GM19025 (cell line): ENCODE results near the gene CAMKMT.

Experiments
- ATAC-seq: cut with Tn5 transposase; IDR thresholded peaks from one replicate; pipeline ENCODE4 v1.9.1; 2021; ENCODE audit warnings: mild to moderate bottlenecking, low read depth, moderate library complexity; ENCODE audit not compliant: unreplicated experiment

The CAMKMT gene

GRCh38 chr2:44785433-44785832 is 423.7 kb downstream of the CAMKMT start:
- ATAC-seq, result no peak

GRCh38 chr2:44786045-44786816 is 424.5 kb downstream of the CAMKMT start:
- no peak for ATAC-seq

DNA sequence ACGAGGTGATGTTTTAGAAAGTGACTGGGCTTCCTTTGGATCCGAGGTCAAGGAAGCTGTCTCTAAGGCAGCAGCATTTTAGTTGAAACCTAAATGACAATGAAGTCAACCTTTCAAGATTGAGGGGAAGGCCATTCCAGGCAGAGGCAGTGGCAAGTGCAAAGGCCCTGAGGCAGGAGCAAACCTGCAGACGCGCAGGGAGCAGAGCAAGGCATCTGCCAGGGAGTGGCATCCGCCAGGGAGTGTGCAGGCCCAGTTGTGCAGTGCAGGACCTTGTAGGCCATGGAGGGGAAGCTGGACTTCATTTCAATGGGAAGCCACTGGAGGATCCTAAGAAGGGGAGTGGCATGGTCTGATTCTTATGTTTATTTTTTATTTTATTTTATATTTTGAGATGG is 425.1 kb downstream of the CAMKMT start:
- no peak for ATAC-seq

GRCh38 chr2:44787663-44788062 is 425.9 kb downstream of the CAMKMT start:
- ATAC-seq, result no peak

GRCh38 chr2:44789446-44789845 is 427.7 kb downstream of the CAMKMT start:
- no peak for ATAC-seq

DNA sequence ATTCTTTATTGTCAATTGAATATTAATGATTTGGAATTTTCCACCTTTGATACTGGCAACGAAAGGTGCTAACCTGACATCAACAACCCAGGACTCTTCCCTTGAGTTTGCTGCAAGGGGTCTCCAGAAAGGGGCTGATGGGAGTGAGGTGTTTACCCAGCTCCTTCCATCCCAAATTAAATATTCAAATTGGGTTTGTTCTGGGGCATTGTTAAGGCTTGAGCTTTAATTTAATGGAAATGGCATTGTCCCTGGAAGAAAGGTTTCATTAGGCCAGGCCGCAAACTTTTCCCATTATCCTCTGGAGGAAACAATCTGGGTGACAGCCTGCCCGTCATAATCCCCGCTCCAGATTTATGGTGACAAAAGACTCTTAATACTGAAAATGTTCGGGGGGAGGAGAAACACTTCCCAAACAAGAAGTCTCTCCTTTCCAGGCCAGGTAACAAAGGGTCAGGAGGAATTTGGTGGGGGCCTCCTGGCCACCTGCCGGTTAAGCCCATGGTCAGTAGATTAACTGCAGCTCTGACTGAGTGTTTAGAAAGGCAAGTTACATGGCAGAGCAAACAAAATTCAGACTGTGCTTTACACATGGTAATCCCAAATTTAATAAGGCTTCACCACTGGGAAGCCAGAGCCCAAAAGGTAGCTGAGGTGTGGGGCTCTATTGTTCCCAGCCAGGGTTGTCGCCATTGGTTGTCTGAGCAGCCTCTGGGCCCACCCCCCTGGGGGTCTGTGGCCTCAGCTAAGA is 428.4 kb downstream of the CAMKMT start:
- no peak for ATAC-seq

DNA sequence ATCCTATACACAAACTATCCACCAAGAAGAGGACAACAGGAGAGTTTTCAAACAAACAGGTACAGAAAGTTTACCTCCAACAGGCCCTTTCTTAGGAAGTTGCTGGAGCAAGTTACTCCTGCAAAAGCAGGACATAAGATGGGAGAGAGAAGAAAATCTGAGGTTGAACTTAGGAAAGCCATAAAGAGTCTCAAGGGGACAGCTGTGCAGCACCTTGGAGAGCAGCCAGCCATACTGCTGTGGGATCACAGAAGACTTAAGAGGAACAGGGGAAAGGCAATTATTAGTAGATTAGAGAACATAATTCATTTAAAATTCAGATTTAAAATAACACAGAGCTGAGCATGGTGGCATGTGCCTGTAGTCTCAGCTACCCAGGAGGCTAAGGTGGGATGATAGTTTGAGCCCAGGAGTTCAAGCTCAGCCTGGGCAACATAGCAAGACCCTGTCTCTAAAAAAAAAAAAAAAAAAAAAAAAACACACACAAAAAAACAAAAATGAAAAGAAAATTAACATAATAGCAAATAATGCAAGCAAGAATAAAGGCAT is 431.6 kb downstream of the CAMKMT start:
- ATAC-seq, result no peak

DNA sequence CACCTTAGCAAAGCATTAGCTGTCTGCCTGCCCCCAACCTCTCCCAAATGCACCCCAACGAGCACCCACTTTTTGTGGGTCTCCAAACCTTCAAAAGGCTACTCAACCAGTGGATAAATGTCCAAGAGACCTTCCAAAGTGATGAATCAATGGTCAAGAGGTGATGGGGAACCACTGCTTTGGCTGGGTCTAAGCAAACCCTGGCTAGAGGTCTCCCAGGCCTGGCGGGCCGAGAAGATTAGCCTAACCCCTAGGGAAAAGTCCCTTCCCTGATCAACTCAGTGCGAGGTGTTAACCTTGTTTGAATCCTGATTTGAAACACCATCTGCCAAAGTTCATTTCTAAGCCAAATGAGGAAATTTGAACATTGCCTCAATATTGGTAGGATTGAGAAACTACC is 435.0 kb downstream of the CAMKMT start:
- ATAC-seq, result no peak

DNA sequence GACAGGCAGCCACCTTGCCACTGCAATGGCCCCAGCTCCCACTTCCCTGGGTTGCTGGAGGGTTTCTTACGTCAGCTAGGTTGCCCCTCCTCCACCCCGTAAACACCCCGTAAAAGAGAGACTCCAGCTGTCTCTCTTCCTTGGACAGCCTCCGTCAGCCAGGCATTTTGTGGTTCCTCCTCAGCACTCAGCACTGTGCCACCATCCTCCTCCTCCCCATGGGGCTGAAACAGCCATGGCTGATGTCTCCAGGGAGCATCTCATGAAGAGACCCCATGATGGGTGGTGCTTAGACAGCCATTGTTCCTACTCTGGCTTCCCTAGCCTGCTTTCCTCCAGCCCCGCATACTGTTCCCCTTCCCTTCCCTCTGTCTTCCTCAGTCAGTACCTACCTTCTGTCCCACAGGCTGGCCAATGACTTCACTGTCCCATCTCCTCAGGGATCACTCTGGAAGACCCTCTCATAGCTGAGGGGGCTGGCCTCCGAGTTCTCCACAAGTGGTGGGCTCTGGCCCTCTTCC is 436.5 kb downstream of the CAMKMT start:
- ATAC-seq, result no peak

GRCh38 chr2:44799105-44799504 is 437.4 kb downstream of the CAMKMT start:
- ATAC-seq, result no peak

- ATAC-seq, result no peak
Measured at GRCh38 chr2:44799754-44800153, 438.0 kb downstream of the CAMKMT start.

- no peak for ATAC-seq
Measured at GRCh38 chr2:44801289-44801840, 439.6 kb downstream of the CAMKMT start.

- no peak for ATAC-seq
Measured at GRCh38 chr2:44801841-44802776, 440.4 kb downstream of the CAMKMT start.

GRCh38 chr2:44802777-44803424 is 441.2 kb downstream of the CAMKMT start:
- ATAC-seq, result no peak

DNA sequence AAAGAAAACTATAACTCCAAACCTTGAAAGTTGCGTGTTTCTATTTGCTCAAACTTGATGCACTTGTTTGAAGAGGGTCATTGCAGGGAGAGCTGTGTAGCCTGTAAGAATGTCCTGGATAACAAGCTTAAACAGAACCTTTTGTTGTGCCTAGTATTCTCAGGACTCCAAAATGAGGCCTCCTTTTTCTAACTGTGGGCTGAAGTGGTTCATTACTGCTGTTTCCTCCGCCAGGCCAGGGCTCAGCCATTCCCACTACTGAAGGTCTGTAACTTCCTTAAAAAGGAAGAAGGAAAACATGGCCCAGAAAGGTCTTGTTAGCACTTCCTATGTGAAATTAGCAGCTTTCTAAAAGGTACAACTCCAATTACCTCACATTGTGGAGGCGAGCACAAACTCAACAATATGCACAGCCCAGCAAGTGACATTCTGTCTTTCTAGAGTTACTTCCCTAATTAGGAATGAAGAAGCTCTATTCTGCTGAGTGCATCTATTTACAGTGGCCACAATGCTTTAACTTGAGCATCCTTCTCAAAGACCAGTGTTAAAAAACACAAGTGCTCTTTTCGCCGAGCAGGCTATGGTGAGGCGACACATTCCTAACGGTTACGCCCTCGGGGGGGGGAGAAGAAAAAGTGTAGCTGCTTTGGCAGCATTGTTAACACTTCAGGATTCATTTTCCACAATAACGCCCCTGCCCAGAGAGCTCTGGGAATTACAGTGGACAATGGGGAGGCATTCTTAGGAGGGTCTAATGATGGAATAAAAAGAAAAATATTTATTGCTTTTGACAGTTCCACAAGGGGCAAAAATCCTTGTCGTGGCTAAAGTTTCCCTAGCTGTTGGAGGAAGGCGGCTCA is 442.9 kb downstream of the CAMKMT start:
- no peak for ATAC-seq

- no peak for ATAC-seq
Measured at GRCh38 chr2:44805401-44806235, 443.9 kb downstream of the CAMKMT start.

- no peak for ATAC-seq
Measured at GRCh38 chr2:44807201-44808025, 445.7 kb downstream of the CAMKMT start.
